Trophoblast cell (in vitro differentiated cells and primary cell): ENCODE data around the gene RAB8A.

Experiments used
- DNase-seq, 2 donors: peaks; one replicate each; pipeline ENCODE4 v3.0.0-alpha.2; 2016
- H2AFZ ChIP-seq: 2 replicates; pipeline ENCODE4 v1.6.1; 2013; ENCODE audit warnings: low read length, moderate library complexity, mild to moderate bottlenecking; ENCODE audit not compliant: insufficient read depth, poor library complexity
- H2AK5ac ChIP-seq: 2 replicates; pipeline ENCODE4 v1.6.1; 2013; ENCODE audit warnings: mild to moderate bottlenecking, low read length
- H2BK120ac ChIP-seq: 2 replicates; pipeline ENCODE4 v1.6.1; 2013; ENCODE audit warnings: low read length, mild to moderate bottlenecking, moderate library complexity; ENCODE audit not compliant: insufficient read depth, poor library complexity
- H2BK12ac ChIP-seq: 2 replicates; pipeline ENCODE4 v1.6.1; 2013; ENCODE audit warnings: mild to moderate bottlenecking, low read length, moderate library complexity
- H2BK5ac ChIP-seq: 2 replicates; pipeline ENCODE4 v1.6.1; 2013; ENCODE audit warnings: low read length, low read depth, moderate library complexity, mild to moderate bottlenecking; ENCODE audit not compliant: poor library complexity
- H3K14ac ChIP-seq: 2 replicates; pipeline ENCODE4 v1.6.1; 2013; ENCODE audit warnings: mild to moderate bottlenecking, low read length
- H3K18ac ChIP-seq: 2 replicates; pipeline ENCODE4 v1.6.1; 2013; ENCODE audit warnings: mild to moderate bottlenecking, low read length
- H3K23ac ChIP-seq: 2 replicates; pipeline ENCODE4 v1.6.1; 2013; ENCODE audit warnings: low read length
- H3K27ac ChIP-seq: 2 replicates; pipeline ENCODE4 v1.5.1; 2013; ENCODE audit warnings: low read depth, mild to moderate bottlenecking, inconsistent platforms, low read length, moderate library complexity
- H3K27me3 ChIP-seq: 2 replicates; pipeline ENCODE4 v1.6.1; 2013; ENCODE audit warnings: inconsistent platforms, mild to moderate bottlenecking, low read length, moderate library complexity; ENCODE audit not compliant: insufficient read depth
- H3K36me3 ChIP-seq, 2 experiments: 1 replicate in 1 of 2; 2 replicates in 1 of 2; pipeline ENCODE4 v1.6.1; 2013; ENCODE audit warnings: low read length in 2 of 2, mild to moderate bottlenecking in 2 of 2, moderate library complexity in 1 of 2; ENCODE audit not compliant: insufficient read depth in 2 of 2, control insufficient read depth in 1 of 2
- H3K4ac ChIP-seq: 2 replicates; pipeline ENCODE4 v1.6.1; 2013; ENCODE audit warnings: low read depth, mild to moderate bottlenecking, low read length, moderate library complexity
- H3K4me1 ChIP-seq, 2 experiments: 1 replicate in 1 of 2; 2 replicates in 1 of 2; pipeline ENCODE4 v1.6.1; 2013; ENCODE audit warnings: low read length in 2 of 2, mild to moderate bottlenecking in 2 of 2, moderate library complexity in 1 of 2; ENCODE audit not compliant: insufficient read depth in 2 of 2, control insufficient read depth in 1 of 2
- H3K4me2 ChIP-seq: 2 replicates; pipeline ENCODE4 v1.6.1; 2013; ENCODE audit warnings: inconsistent platforms, mild to moderate bottlenecking, low read length, moderate library complexity
- H3K4me3 ChIP-seq: 2 replicates; pipeline ENCODE4 v1.5.1; 2013; ENCODE audit warnings: mild to moderate bottlenecking, low read depth, low read length, inconsistent platforms
- H3K79me1 ChIP-seq: one replicate; pipeline ENCODE4 v1.6.1; 2013; ENCODE audit warnings: low read length
- H3K79me2 ChIP-seq: 2 replicates; pipeline ENCODE4 v1.6.1; 2013; ENCODE audit warnings: low read length, mild to moderate bottlenecking; ENCODE audit not compliant: control insufficient read depth, insufficient read depth, poor library complexity
- H3K9ac ChIP-seq: 2 replicates; pipeline ENCODE4 v1.6.1; 2013; ENCODE audit warnings: mild to moderate bottlenecking, low read length
- H3K9me3 ChIP-seq: 2 replicates; pipeline ENCODE4 v1.6.1; 2013; ENCODE audit warnings: low read depth, mild to moderate bottlenecking, control low read depth, inconsistent platforms, low read length; ENCODE audit not compliant: insufficient read depth
- H4K12ac ChIP-seq: 2 replicates; pipeline ENCODE4 v1.6.1; 2013; ENCODE audit warnings: low read depth, mild to moderate bottlenecking, low read length, moderate library complexity
- H4K8ac ChIP-seq: 2 replicates; pipeline ENCODE4 v1.6.1; 2013; ENCODE audit warnings: low read depth, mild to moderate bottlenecking, low read length, moderate library complexity
- H4K91ac ChIP-seq: one replicate; pipeline ENCODE4 v1.6.1; 2013; ENCODE audit warnings: low read depth, mild to moderate bottlenecking, low read length, moderate library complexity
- WGBS: extraction: QIAGEN DNeasy Blood & Tissue Kit; methylation state at CpG from one replicate; pipeline ENCODE4 v1.1.7; 2013; ENCODE audit warnings: missing lambda C conversion rate; ENCODE audit not compliant: insufficient read length, insufficient coverage; ENCODE audit errors: extremely low coverage; 5-methylcytosine and 5-hydroxymethylcytosine counted together

RAB8A gene

DNA sequence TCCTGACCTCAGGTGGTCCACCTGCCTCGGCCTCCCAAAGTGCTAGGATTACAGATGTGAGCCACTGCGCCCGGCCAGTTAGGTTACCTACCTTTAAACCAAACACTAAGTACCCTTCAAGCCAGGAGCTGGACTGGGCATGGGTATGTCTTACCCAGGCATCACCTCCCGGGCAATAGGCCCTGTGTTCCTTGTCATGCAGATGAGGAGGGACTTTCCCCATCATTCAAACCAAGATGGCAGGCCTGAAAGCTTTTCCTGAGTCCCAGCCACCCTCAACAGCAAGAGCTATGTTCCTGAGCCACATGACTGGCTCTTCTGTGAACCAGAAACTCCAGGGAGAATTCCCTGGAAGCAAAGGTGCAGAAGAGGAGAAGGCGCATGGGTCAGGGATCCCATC is 9.5 kb downstream of the RAB8A start:
- DNase-seq: no peak
- Histone ChIP-seq H2BK5ac (no peak overlapping the region), H4K12ac (no peak overlapping the region), H2BK120ac (no peak overlapping the region), H3K9ac (no peak overlapping the region), H2AK5ac (no peak overlapping the region), H2BK12ac (no peak overlapping the region), H3K4me1 (peaks cover 3 to 6% of the 10 kb centered on the region in 2 experiments), H4K8ac (no peak overlapping the region), H3K79me2 (no peaks in the 10 kb centered on the region), H3K36me3 (peaks cover 78 to 79% of the 10 kb centered on the region in 2 experiments), H3K4me2 (no peak overlapping the region), H3K27me3 (no peaks in the 10 kb centered on the region), H3K18ac (no peak overlapping the region), H3K79me1 (no peaks in the 10 kb centered on the region), H2AFZ (no peak overlapping the region), H3K27ac (no peak overlapping the region), H4K91ac (no peak overlapping the region), H3K9me3 (no peaks in the 10 kb centered on the region), H3K4ac (no peak overlapping the region), H3K14ac (no peak overlapping the region), H3K4me3 (no peak overlapping the region), H3K23ac (no peak overlapping the region)
- no CpG with 5 or more reads among the region's 5 CpGs for WGBS

GRCh38 chr19:16121967-16122366 is 10.3 kb downstream of the RAB8A start:
- H3K4me3 ChIP-seq: no peak overlapping the region
- H2AFZ ChIP-seq: no peak overlapping the region
- H3K4me1 ChIP-seq: no peaks in the 10 kb centered on the region
- no peak overlapping the region for H3K18ac ChIP-seq
- no peak overlapping the region for H4K8ac ChIP-seq
- no peaks in the 10 kb centered on the region for H3K79me2 ChIP-seq
- peak; percentile 52 to 86 for DNase-seq
- WGBS: no CpG with 5 or more reads among the region's 11 CpGs
- H3K4ac ChIP-seq: no peak overlapping the region
- no peak overlapping the region for H3K23ac ChIP-seq
- H3K14ac ChIP-seq: no peak overlapping the region
- no peak overlapping the region for H2AK5ac ChIP-seq
- H2BK12ac ChIP-seq: no peak overlapping the region
- H3K27ac ChIP-seq: no peak overlapping the region
- H3K36me3 ChIP-seq: peaks cover 86 to 87% of the 10 kb centered on the region in 2 experiments
- H3K4me2 ChIP-seq: no peak overlapping the region
- no peaks in the 10 kb centered on the region for H3K79me1 ChIP-seq
- H3K9me3 ChIP-seq: no peaks in the 10 kb centered on the region
- no peaks in the 10 kb centered on the region for H3K27me3 ChIP-seq
- H4K12ac ChIP-seq: no peak overlapping the region
- H3K9ac ChIP-seq: no peak overlapping the region
- no peak overlapping the region for H2BK5ac ChIP-seq
- no peak overlapping the region for H2BK120ac ChIP-seq
- H4K91ac ChIP-seq: no peak overlapping the region

- Histone ChIP-seq H3K23ac (no peak overlapping the region), H2AFZ (no peak overlapping the region), H3K9ac (no peak overlapping the region), H2BK5ac (no peak overlapping the region), H3K4me3 (no peak overlapping the region), H3K4me1 (no peaks in the 10 kb centered on the region), H3K4ac (no peak overlapping the region), H3K9me3 (no peaks in the 10 kb centered on the region), H3K14ac (no peak overlapping the region), H3K4me2 (no peak overlapping the region), H3K79me1 (no peaks in the 10 kb centered on the region), H2BK12ac (no peak overlapping the region), H3K79me2 (no peaks in the 10 kb centered on the region), H3K27ac (no peak overlapping the region), H2AK5ac (no peak overlapping the region), H4K91ac (no peak overlapping the region), H4K12ac (no peak overlapping the region), H3K27me3 (no peaks in the 10 kb centered on the region), H2BK120ac (no peak overlapping the region), H3K36me3 (peaks cover 95 to 96% of the 10 kb centered on the region in 2 experiments), H4K8ac (no peak overlapping the region), H3K18ac (no peak overlapping the region)
- no CpG with 5 or more reads among the region's 14 CpGs for WGBS
- DNase-seq: no peak
These were observed 13.3 kb downstream of the RAB8A start for GRCh38 chr19:16124953-16125352.

GRCh38 chr19:16125737-16126495 is 14.2 kb downstream of the RAB8A start:
- Histone ChIP-seq H2AFZ (no peak overlapping the region), H4K12ac (no peak overlapping the region), H3K18ac (no peak overlapping the region), H3K27ac (no peak overlapping the region), H3K4ac (no peak overlapping the region), H2BK120ac (no peak overlapping the region), H4K91ac (no peak overlapping the region), H2BK5ac (no peak overlapping the region), H3K27me3 (no peaks in the 10 kb centered on the region), H3K36me3 (peaks cover 95% of the 10 kb centered on the region in 2 experiments), H3K4me2 (no peak overlapping the region), H4K8ac (no peak overlapping the region), H3K4me1 (no peaks in the 10 kb centered on the region), H3K23ac (no peak overlapping the region), H2AK5ac (no peak overlapping the region), H3K4me3 (no peak overlapping the region), H2BK12ac (no peak overlapping the region), H3K79me2 (no peaks in the 10 kb centered on the region), H3K79me1 (no peaks in the 10 kb centered on the region), H3K9ac (no peak overlapping the region), H3K14ac (no peak overlapping the region), H3K9me3 (no peaks in the 10 kb centered on the region)
- WGBS: no CpG with 5 or more reads among the region's 10 CpGs
- no peak for DNase-seq
